PC-9 (cell line): ENCODE measurements around the gene KLC1.

ENCODE experiments used
- CTCF ChIP-seq: fragments of 200-600 bp; sonication (generic); conservative IDR thresholded peaks from 2 replicates; pipeline ENCODE4 v1.6.1; 2017; ENCODE audit warnings: mixed run types, antibody characterized with exemption, mild to moderate bottlenecking, moderate library complexity
- EZH2 ChIP-seq: fragments of 200-600 bp; sonication (generic); IDR thresholded peaks from 2 replicates; pipeline ENCODE4 v1.8.0; 2017; ENCODE audit warnings: antibody characterized with exemption, low read depth

DNA sequence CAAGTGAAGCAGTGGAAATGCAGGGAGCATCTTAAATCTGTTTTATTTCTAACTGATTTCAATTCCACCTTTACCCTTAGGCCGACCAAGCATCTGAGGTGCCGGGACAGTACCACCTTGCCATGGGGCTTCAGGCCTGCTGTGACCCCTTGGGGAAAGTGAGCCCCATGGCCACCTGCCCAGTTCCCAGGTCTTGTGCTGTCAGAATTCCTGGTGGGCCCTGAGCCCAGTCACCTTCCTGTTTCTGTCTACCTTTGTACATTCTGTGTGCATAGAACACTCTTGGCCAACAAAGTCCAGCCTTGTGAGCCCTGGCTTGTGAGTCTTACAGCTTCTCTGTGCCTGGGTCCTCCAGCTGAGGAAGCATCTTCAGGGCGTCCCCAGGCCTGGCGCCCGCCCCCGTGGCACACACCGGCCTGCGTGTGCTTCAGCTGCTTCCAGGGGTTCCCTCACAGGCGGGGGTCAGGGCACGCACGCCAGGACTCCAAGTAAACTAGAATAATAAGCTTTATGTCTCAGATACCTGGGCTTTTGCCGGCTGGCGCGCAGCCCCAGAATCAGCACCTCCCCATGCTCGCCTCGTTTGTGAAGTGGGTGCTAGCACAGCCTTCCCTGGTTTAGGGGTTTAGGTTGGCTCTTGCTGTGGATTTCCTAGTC lies 96.9 kb downstream of the KLC1 start:
- TF ChIP-seq CTCF: no peak
- no peak for TF ChIP-seq EZH2
